Sigmoid colon (tissue), 7 donors: ENCODE measurements around the gene SCN10A. TPM values are rescaled to one million over a fixed set of nuclear protein-coding genes. Genes with fewer than 3 reads are reported as not detected.

Experiments used
- DNase-seq: peaks from one replicate; pipeline ENCODE4 v3.0.0-alpha.2; 2019
- H3K27ac ChIP-seq, 4 donors: fragments of 200-600 bp; sonication (generic); one replicate each; pipeline ENCODE4 v1.5.1; 2016 to 2019; ENCODE audit warnings: mild to moderate bottlenecking in 1 of 4
- H3K27me3 ChIP-seq, 3 donors: fragments of 200-600 bp; sonication (generic); one replicate each; pipeline ENCODE4 v1.5.1; 2019; ENCODE audit warnings: mild to moderate bottlenecking in 1 of 3
- H3K36me3 ChIP-seq, 4 donors: fragments of 200-600 bp; sonication (generic); one replicate each; pipeline ENCODE4 v1.5.1; 2016 to 2019
- H3K4me1 ChIP-seq, 4 donors: fragments of 200-600 bp; sonication (generic); one replicate each; pipeline ENCODE4 v1.5.1; 2017 to 2019
- H3K4me3 ChIP-seq, 4 donors: fragments of 200-600 bp; sonication (generic); one replicate each; pipeline ENCODE4 v1.5.1; 2017 to 2019; ENCODE audit warnings: mild to moderate bottlenecking in 2 of 4, moderate library complexity in 1 of 4
- H3K9me3 ChIP-seq, 4 donors: fragments of 200-600 bp in 3 of 4; sonication (generic) in 3 of 4; one replicate each; pipeline versions ENCODE4 v1.5.1 to v1.6.1; 2013 to 2019
- EP300 ChIP-seq, 4 donors: sonication (generic); formaldehyde crosslinking; IDR thresholded peaks; one replicate each; pipeline ENCODE4 v1.6.1; 2017; ENCODE audit warnings: antibody characterized with exemption in 4 of 4
- POLR2A ChIP-seq, 2 donors: fragments of 450-650 bp; IDR thresholded peaks; one replicate each; pipeline ENCODE4 v1.6.1; 2016; ENCODE audit warnings: antibody characterized with exemption in 2 of 2, mild to moderate bottlenecking in 2 of 2, moderate library complexity in 2 of 2
- POLR2AphosphoS5 ChIP-seq, 4 donors: sonication (generic); formaldehyde crosslinking; IDR thresholded peaks; one replicate each; pipeline ENCODE4 v1.6.1; 2017; ENCODE audit warnings: antibody characterized with exemption in 4 of 4
- WGBS, 2 donors: extraction: QIAGEN DNeasy Blood & Tissue Kit; methylation state at CpG; one replicate each; pipeline ENCODE4 v1.1.7; 2013; 5-methylcytosine and 5-hydroxymethylcytosine counted together
- intact Hi-C: fragments of 100-400 bp; cut with DNase I; formaldehyde crosslinking; loops from one replicate; pipeline ENCODE4 v1.15.1; 2023
- polyA plus RNA-seq, 3 donors: library from polyadenylated mRNA; stranded (reverse); fragments of 200-250 nt; gene quantifications; one replicate each; pipeline ENCODE4 v1.2.3, GENCODE V29; 2013
- total RNA-seq, 4 donors: library from RNA; depleted of rRNA; stranded (reverse); fragments of >200 nt; gene quantifications; one replicate each; pipeline ENCODE4 v1.1.0, GENCODE V29; 2016
- TF ChIP-seq, protein P1 (sequence below), 4 experiments: fragments of 450-650 bp in 3 of 4; fragments of 200-600 bp in 1 of 4; IDR thresholded peaks; one replicate each; pipeline ENCODE4 v1.5.1; 2016 to 2019; ENCODE audit warnings: antibody characterized with exemption in 4 of 4, mild to moderate bottlenecking in 3 of 4, moderate library complexity in 2 of 4
- donor health status: healthy with polysubstance abuse.
- donor health status: Bipolar disorder and iron deficiency.
- donor health status: healthy.

SCN10A gene
- total and polyA plus RNA-seq, 7 donors, result not detected

DNA sequence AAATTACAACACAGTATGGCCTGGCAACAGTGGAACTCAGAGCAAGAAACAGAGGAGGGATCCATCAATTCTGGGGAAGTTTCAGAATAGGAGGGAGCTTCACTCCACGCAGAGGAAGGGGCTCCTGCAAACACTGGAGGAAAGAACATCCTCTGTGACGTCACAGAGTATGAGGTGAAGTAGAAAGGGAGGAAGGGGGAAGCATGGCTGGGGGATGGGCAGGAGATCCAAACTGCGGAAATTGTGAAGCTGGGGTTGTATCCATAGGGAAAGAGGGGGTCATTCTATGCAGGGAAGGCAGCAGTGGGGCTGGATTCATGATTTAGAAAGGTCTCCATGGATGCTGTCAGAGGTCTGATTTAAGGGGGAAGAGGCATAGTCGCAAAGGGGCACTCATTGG lies 8.3 kb upstream of the SCN10A start:
- H3K4me3 ChIP-seq, result no peak overlapping the region
- DNase-seq, result no peak
- H3K9me3 ChIP-seq, result no peaks in the 10 kb centered on the region
- no peaks in the 10 kb centered on the region for H3K36me3 ChIP-seq
- no peaks in the 10 kb centered on the region for H3K27me3 ChIP-seq
- 74 to 76% methylated on average over 4 of the region's 4 CpGs for WGBS, 2 donors
- TF ChIP-seq EP300 (IDR thresholded peaks at IDR 0.05), result no peak
- intact Hi-C loops, result no loop called here
- no peak overlapping the region for H3K27ac ChIP-seq
- H3K4me1 ChIP-seq, result no peaks in the 10 kb centered on the region

DNA sequence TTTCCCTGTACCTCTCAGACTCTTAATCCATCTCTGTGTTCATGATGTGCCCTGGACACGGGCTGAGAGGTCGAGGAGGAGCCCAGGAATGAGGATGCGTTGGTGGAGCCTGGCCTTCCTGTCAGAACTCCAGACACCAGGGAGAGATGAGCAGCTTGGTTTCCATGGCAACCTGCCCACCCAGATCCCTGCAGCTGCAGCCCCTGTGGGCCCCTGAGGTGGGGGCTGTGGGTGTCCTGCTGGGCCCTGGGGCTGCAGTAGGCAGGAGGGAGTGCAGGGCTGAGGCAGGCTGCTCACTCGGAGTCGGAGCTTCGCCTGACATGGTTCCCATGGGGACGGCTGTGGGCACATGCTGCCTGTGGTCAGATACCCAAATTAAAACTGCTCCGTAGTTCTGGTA lies 7.7 kb upstream of the SCN10A start:
- no peaks in the 10 kb centered on the region for H3K27me3 ChIP-seq
- DNase-seq, result no peak
- TF ChIP-seq EP300 (IDR thresholded peaks at IDR 0.05) (no peak), POLR2AphosphoS5 (IDR thresholded peaks at IDR 0.05) (no peak), POLR2A (IDR thresholded peaks at IDR 0.05) (no peak)
- TF ChIP-seq, protein P1, sequence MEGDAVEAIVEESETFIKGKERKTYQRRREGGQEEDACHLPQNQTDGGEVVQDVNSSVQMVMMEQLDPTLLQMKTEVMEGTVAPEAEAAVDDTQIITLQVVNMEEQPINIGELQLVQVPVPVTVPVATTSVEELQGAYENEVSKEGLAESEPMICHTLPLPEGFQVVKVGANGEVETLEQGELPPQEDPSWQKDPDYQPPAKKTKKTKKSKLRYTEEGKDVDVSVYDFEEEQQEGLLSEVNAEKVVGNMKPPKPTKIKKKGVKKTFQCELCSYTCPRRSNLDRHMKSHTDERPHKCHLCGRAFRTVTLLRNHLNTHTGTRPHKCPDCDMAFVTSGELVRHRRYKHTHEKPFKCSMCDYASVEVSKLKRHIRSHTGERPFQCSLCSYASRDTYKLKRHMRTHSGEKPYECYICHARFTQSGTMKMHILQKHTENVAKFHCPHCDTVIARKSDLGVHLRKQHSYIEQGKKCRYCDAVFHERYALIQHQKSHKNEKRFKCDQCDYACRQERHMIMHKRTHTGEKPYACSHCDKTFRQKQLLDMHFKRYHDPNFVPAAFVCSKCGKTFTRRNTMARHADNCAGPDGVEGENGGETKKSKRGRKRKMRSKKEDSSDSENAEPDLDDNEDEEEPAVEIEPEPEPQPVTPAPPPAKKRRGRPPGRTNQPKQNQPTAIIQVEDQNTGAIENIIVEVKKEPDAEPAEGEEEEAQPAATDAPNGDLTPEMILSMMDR (IDR thresholded peaks at IDR 0.05), result no peak

DNA sequence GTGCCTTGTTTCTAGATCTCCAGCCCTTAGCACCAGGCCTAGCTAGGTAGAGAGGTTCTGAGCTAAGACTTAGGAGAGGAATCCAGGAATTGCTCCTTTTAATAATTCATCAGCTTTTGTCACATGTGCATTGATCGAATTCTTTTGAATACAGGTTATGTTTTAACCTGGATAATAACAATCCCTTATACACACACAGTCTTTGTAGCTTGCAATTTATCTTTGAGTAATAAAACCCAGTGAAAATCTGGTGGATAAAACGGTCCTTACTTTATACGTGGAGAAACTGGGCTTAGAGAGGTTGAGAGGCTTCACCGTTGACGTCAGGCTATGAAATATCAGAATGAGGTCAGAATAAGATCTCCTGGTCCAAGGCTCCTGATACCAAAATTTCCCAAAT lies 7.2 kb upstream of the SCN10A start:
- H3K4me1 ChIP-seq, result no peaks in the 10 kb centered on the region
- intact Hi-C loops, result no loop called here
- TF ChIP-seq, protein P1 (IDR thresholded peaks at IDR 0.05), result no peak
- TF ChIP-seq POLR2A (IDR thresholded peaks at IDR 0.05), result no peak
- no peak for TF ChIP-seq POLR2AphosphoS5 (IDR thresholded peaks at IDR 0.05)
- no peak for TF ChIP-seq EP300 (IDR thresholded peaks at IDR 0.05)
- H3K4me3 ChIP-seq, result no peak overlapping the region
- H3K36me3 ChIP-seq, result no peaks in the 10 kb centered on the region
- no peak overlapping the region for H3K27ac ChIP-seq
- DNase-seq, result no peak
- no peaks in the 10 kb centered on the region for H3K9me3 ChIP-seq
- H3K27me3 ChIP-seq, result no peaks in the 10 kb centered on the region
- WGBS, 2 donors, result 73 to 77% methylated on average over 5 of the region's 5 CpGs

More for the DNA sequence above, 7.7 kb upstream of the SCN10A start:
- Histone ChIP-seq H3K4me1 (no peaks in the 10 kb centered on the region), H3K36me3 (no peaks in the 10 kb centered on the region), H3K27ac (no peak overlapping the region), H3K4me3 (no peak overlapping the region), H3K9me3 (no peaks in the 10 kb centered on the region)
- WGBS, 2 donors, result 65 to 73% methylated on average over 8 of the region's 8 CpGs
- intact Hi-C loops, result no loop called here

DNA sequence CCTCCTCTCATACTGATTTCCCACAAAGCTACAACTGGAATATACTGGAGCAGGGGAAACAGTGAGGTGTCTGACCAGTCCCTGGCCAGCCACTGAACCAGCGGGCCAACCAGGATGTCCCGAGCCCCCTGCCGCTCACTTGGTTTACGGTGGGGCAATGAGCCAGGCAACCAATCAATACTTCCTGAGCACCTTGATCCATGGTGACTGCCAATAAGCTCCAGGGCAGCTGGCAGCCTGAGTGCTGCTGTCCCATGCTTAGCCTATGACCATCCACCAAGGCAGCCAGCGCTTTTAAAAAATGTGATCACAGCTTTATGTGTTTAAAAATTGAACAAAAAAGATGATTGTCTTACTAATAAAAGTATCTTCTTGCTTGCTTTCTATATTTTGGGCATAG lies 4.2 kb downstream of the SCN10A start:
- WGBS, 2 donors, result 69% methylated on average over 5 of the region's 5 CpGs
- DNase-seq, result no peak

DNA sequence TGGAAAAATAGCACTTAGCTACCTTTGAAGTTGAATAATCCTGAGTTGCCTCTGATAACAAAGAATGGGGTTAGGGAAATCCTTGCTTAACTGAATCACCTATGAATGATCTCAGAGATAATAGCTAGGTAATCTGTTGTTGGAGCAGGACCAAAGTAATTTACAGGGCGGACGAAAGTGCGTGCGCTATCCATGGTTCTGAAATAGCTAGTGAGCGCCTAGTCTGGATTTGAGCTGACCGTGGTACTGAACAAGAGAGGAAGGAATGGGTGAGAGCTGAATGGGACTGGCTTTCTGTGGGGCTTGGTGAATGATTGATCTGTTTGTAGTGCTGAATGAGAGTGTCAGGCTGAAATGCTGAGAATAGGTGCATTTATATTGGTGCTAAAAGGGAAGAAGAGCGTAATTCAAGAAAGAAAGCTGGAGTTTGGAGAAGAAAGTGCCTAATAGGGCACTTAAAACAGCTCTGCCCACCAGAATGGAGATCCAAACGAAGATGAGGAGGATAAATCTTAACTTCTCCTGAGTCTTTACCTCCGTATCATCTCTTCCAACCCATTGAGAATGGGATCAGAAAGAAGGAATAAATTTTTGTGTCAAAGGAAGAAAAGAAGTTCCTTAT lies 10.1 kb downstream of the SCN10A start:
- no peak overlapping the region for H3K27ac ChIP-seq
- TF ChIP-seq, protein P1 (IDR thresholded peaks at IDR 0.05), result no peak
- TF ChIP-seq POLR2AphosphoS5 (IDR thresholded peaks at IDR 0.05), result no peak
- no peak for TF ChIP-seq EP300 (IDR thresholded peaks at IDR 0.05)
- TF ChIP-seq POLR2A (IDR thresholded peaks at IDR 0.05), result no peak
- no peaks in the 10 kb centered on the region for H3K9me3 ChIP-seq
- H3K4me1 ChIP-seq, result no peaks in the 10 kb centered on the region
- H3K4me3 ChIP-seq, result no peak overlapping the region
- H3K27me3 ChIP-seq, result no peaks in the 10 kb centered on the region
- WGBS, 2 donors, result 12 to 17% methylated on average over 9 of the region's 9 CpGs
- H3K36me3 ChIP-seq, result no peaks in the 10 kb centered on the region
- intact Hi-C loops, result no loop called here
- DNase-seq, result no peak

More for the DNA sequence above, 4.2 kb downstream of the SCN10A start:
- H3K36me3 ChIP-seq, result no peaks in the 10 kb centered on the region
- intact Hi-C loops, result no loop called here
- TF ChIP-seq POLR2A (IDR thresholded peaks at IDR 0.05) (no peak), EP300 (IDR thresholded peaks at IDR 0.05) (no peak), POLR2AphosphoS5 (IDR thresholded peaks at IDR 0.05) (no peak)
- TF ChIP-seq, protein P1 (IDR thresholded peaks at IDR 0.05), result no peak
- no peaks in the 10 kb centered on the region for H3K4me1 ChIP-seq
- H3K9me3 ChIP-seq, result no peaks in the 10 kb centered on the region
- no peaks in the 10 kb centered on the region for H3K27me3 ChIP-seq
- H3K4me3 ChIP-seq, result no peak overlapping the region
- no peak overlapping the region for H3K27ac ChIP-seq
